NB4 (cell line): ENCODE measurements around the gene EIF4G3.

Experiments
- CTCF ChIP-seq: IDR thresholded peaks from one replicate; pipeline ENCODE4 v1.5.1; 2012; ENCODE audit warnings: low read depth, low read length
- POLR2A ChIP-seq: IDR thresholded peaks from 2 replicates; pipeline ENCODE4 v1.6.1; 2011; ENCODE audit warnings: mild to moderate bottlenecking; ENCODE audit not compliant: insufficient read length; ENCODE audit errors: extremely low read depth

- no peak for TF ChIP-seq POLR2A
- no peak for TF ChIP-seq CTCF
These were observed 59.1 kb downstream of the EIF4G3 start for GRCh38 chr1:21117597-21118001.
